Keratinocyte (primary cell): Measurements from ENCODE around the gene MRPL49. TPM values are rescaled to one million over a fixed set of nuclear protein-coding genes. Genes with fewer than 3 reads are reported as not detected.

Experiments used
- DNase-seq: peaks from one replicate; pipeline ENCODE4 v3.0.0-alpha.2; 2011; ENCODE audit warnings: low read depth, missing footprints, low spot score
- FAIRE-seq: peaks from 2 replicates; lab custom pipeline; 2011; peaks lifted over from hg19 to GRCh38; lab: Jason Lieb, UNC
- H2AFZ ChIP-seq: 2 replicates; pipeline ENCODE4 v1.6.0; 2012; ENCODE audit warnings: low read length, control low read depth, inconsistent platforms; ENCODE audit not compliant: control insufficient read depth
- H3K27ac ChIP-seq: 2 replicates; pipeline ENCODE4 v1.5.1; 2011; ENCODE audit warnings: low read length; ENCODE audit not compliant: control insufficient read depth, insufficient read depth
- H3K27me3 ChIP-seq: 3 replicates; pipeline ENCODE4 v1.6.0; 2011; ENCODE audit warnings: low read length; ENCODE audit not compliant: control insufficient read depth, insufficient read depth; ENCODE audit errors: extremely low read depth
- H3K36me3 ChIP-seq, 2 experiments: 2 replicates in 1 of 2; 3 replicates in 1 of 2; pipeline ENCODE4 v1.5.1; 2011; ENCODE audit warnings: low read length in 2 of 2, mild to moderate bottlenecking in 1 of 2; ENCODE audit not compliant: control insufficient read depth in 2 of 2, insufficient read depth in 2 of 2; ENCODE audit errors: extremely low read depth in 1 of 2
- H3K4me1 ChIP-seq: 3 replicates; pipeline ENCODE4 v1.5.1; 2011; ENCODE audit warnings: low read length; ENCODE audit not compliant: control insufficient read depth, insufficient read depth; ENCODE audit errors: extremely low read depth
- H3K4me2 ChIP-seq: 3 replicates; pipeline ENCODE4 v1.6.0; 2011; ENCODE audit warnings: low read depth, low read length; ENCODE audit not compliant: control insufficient read depth, insufficient read depth; ENCODE audit errors: extremely low read depth
- H3K4me3 ChIP-seq, 3 experiments: fragments of 200-600 bp in 1 of 3; sonication (generic) in 1 of 3; 2 replicates in 2 of 3; 3 replicates in 1 of 3; pipeline ENCODE4 v1.5.1; 2011 to 2016; ENCODE audit warnings: low read length in 3 of 3, mild to moderate bottlenecking in 3 of 3, control low read depth in 2 of 3, inconsistent platforms in 1 of 3, low read depth in 1 of 3, mixed read lengths in 1 of 3, mixed run types in 1 of 3, moderate library complexity in 1 of 3; ENCODE audit not compliant: control insufficient read depth in 2 of 3, insufficient read depth in 2 of 3; ENCODE audit errors: extremely low read depth in 1 of 3
- H3K79me2 ChIP-seq: 2 replicates; pipeline ENCODE4 v1.6.0; 2012; ENCODE audit warnings: low read length; ENCODE audit not compliant: control insufficient read depth, insufficient read depth
- H3K9ac ChIP-seq: 3 replicates; pipeline ENCODE4 v1.6.0; 2011; ENCODE audit warnings: low read length; ENCODE audit not compliant: control insufficient read depth, insufficient read depth; ENCODE audit errors: extremely low read depth
- H3K9me1 ChIP-seq: 3 replicates; pipeline ENCODE4 v1.6.0; 2011; ENCODE audit warnings: low read length; ENCODE audit not compliant: control insufficient read depth, insufficient read depth; ENCODE audit errors: extremely low read depth
- H3K9me3 ChIP-seq: 2 replicates; pipeline ENCODE4 v1.5.1; 2012; ENCODE audit warnings: low read depth, low read length; ENCODE audit not compliant: control insufficient read depth
- H4K20me1 ChIP-seq: 3 replicates; pipeline ENCODE4 v1.6.0; 2011; ENCODE audit warnings: low read length; ENCODE audit not compliant: control insufficient read depth, insufficient read depth; ENCODE audit errors: extremely low read depth
- CTCF ChIP-seq, 3 experiments: IDR thresholded peaks in 1 of 3; conservative IDR thresholded peaks in 1 of 3; optimal IDR thresholded peaks in 1 of 3; 2 replicates in 2 of 3; 3 replicates in 1 of 3; pipeline versions ENCODE3 to v1.5.1; 2011; ENCODE audit warnings: low read length in 3 of 3, mild to moderate bottlenecking in 3 of 3, moderate library complexity in 2 of 3, control low read depth in 1 of 3, inconsistent platforms in 1 of 3; ENCODE audit not compliant: insufficient read depth in 2 of 3; ENCODE audit errors: extremely low read depth in 1 of 3
- EZH2 ChIP-seq: IDR thresholded peaks from one replicate; pipeline ENCODE4 v1.6.1; 2012; ENCODE audit warnings: inconsistent platforms, mild to moderate bottlenecking, low read length, moderate library complexity
- dilution Hi-C: fragments of 300-500 bp; cut with MboI; formaldehyde crosslinking; loops from one replicate; pipeline ENCODE4 v1.7.0; 2020; ENCODE audit warnings: low sequenced_read_pairs; ENCODE audit not compliant: extremely low pct_ligation_motif_present
- polyA plus RNA-seq, 5 experiments: library from polyadenylated mRNA; depleted of rRNA in 3 of 5; stranded (reverse) in 3 of 5; stranded (forward) in 1 of 5; unstranded in 1 of 5; fragments of >200 nt; gene quantifications; 1 replicate in 1 of 5; 2 replicates in 3 of 5; 3 replicates in 1 of 5; pipeline versions ENCODE4 v1.2.1 to v1.2.3, GENCODE V29; 2011 to 2012; ENCODE audit warnings: missing spikeins in 2 of 5, low read depth in 1 of 5, low replicate concordance in 1 of 5

The MRPL49 gene
- polyA plus RNA-seq, 1 donor (not counting 4 experiments of a cell fraction or from before 2014, with no cell fraction given) = 49.6 TPM

- Histone ChIP-seq H4K20me1 (peaks cover 8% of the 10 kb centered on the region), H3K4me2 (no peak overlapping the region), H3K27ac (no peak overlapping the region), H3K9me1 (no peaks in the 10 kb centered on the region), H2AFZ (no peak overlapping the region), H3K36me3 (peaks cover 42 to 49% of the 10 kb centered on the region in 2 experiments), H3K9me3 (no peaks in the 10 kb centered on the region), H3K4me3 (no peak overlapping the region), H3K9ac (no peak overlapping the region), H3K4me1 (peaks cover 20% of the 10 kb centered on the region), H3K79me2 (peaks cover 32% of the 10 kb centered on the region), H3K27me3 (no peaks in the 10 kb centered on the region)
- FAIRE-seq (no peak), DNase-seq (no peak)
- dilution Hi-C loops = no loop called here
- TF ChIP-seq EZH2 = no peak
- no peak for TF ChIP-seq CTCF (optimal IDR thresholded peaks at IDR 0.05 in 1 of 3, IDR thresholded peaks at IDR 0.05 in 1 of 3, conservative IDR thresholded peaks at IDR 0.05 in 1 of 3; ENCODE audit: extremely low read depth in 1 of 3, insufficient read depth in 2 of 3, low read length in 3 of 3)
These were observed 9.3 kb downstream of the MRPL49 start for GRCh38 chr11:65131417-65131776.

- DNase-seq (no peak), FAIRE-seq (no peak)
- Histone ChIP-seq H3K4me1 (peaks cover 20% of the 10 kb centered on the region), H3K9me3 (no peaks in the 10 kb centered on the region), H3K4me3 (no peak overlapping the region), H3K27ac (no peak overlapping the region), H3K9me1 (no peaks in the 10 kb centered on the region), H4K20me1 (peaks cover 8% of the 10 kb centered on the region), H2AFZ (no peak overlapping the region), H3K4me2 (no peak overlapping the region), H3K79me2 (peaks cover 32% of the 10 kb centered on the region), H3K27me3 (no peaks in the 10 kb centered on the region), H3K9ac (no peak overlapping the region), H3K36me3 (peaks cover 37 to 45% of the 10 kb centered on the region in 2 experiments)
- TF ChIP-seq CTCF (optimal IDR thresholded peaks at IDR 0.05 in 1 of 3, IDR thresholded peaks at IDR 0.05 in 1 of 3, conservative IDR thresholded peaks at IDR 0.05 in 1 of 3; ENCODE audit: extremely low read depth in 1 of 3, insufficient read depth in 2 of 3, low read length in 3 of 3) = no peak
- no peak for TF ChIP-seq EZH2
- dilution Hi-C loops = no loop called here
These were observed 9.7 kb downstream of the MRPL49 start for GRCh38 chr11:65131895-65132237.
